Transverse colon (tissue), 4 donors: ENCODE measurements around the gene SCN8A. TPM values are rescaled to one million over a fixed set of nuclear protein-coding genes. Genes with fewer than 3 reads are reported as not detected.
"Not testable (repeated sequence)": the region's sequence is repeated elsewhere in the genome, so short reads cannot be mapped to it uniquely, and the experiment has no call there.

ENCODE experiments used
- DNase-seq: peaks from one replicate; pipeline ENCODE4 v3.0.0-alpha.2; 2019
- H3K27ac ChIP-seq, 4 donors: fragments of 200-600 bp; sonication (generic); 2 replicates each; pipeline ENCODE4 v1.5.1; 2016 to 2018; ENCODE audit warnings: inconsistent platforms in 4 of 4
- H3K27me3 ChIP-seq: fragments of 200-600 bp; sonication (generic); 2 replicates; pipeline ENCODE4 v1.5.1; 2017; ENCODE audit warnings: inconsistent platforms
- H3K36me3 ChIP-seq, 4 donors: fragments of 200-600 bp; sonication (generic); 2 replicates each; pipeline ENCODE4 v1.5.1; 2017 to 2019; ENCODE audit warnings: inconsistent platforms in 4 of 4
- H3K4me1 ChIP-seq, 4 donors: fragments of 200-600 bp; sonication (generic); 2 replicates each; pipeline ENCODE4 v1.5.1; 2017 to 2020; ENCODE audit warnings: inconsistent platforms in 4 of 4
- H3K4me3 ChIP-seq, 4 donors: fragments of 200-600 bp; sonication (generic); 1 replicate in 1 of 4; 2 replicates in 3 of 4; pipeline versions ENCODE4 v1.5.1 to v1.6.1; 2017 to 2019; ENCODE audit warnings: inconsistent platforms in 4 of 4
- H3K9me3 ChIP-seq, 2 donors: fragments of 200-600 bp; sonication (generic); 2 replicates each; pipeline ENCODE4 v1.5.1; 2017 to 2019; ENCODE audit warnings: inconsistent platforms in 2 of 2
- CTCF ChIP-seq, 5 experiments: fragments of 200-600 bp in 3 of 5; fragments of 450-650 bp in 2 of 5; sonication (generic) in 3 of 5; IDR thresholded peaks; 1 replicate in 2 of 5; 2 replicates in 3 of 5; pipeline ENCODE4 v1.5.1; 2016 to 2017; ENCODE audit warnings: antibody characterized with exemption in 5 of 5, inconsistent platforms in 3 of 5, mild to moderate bottlenecking in 2 of 5, moderate library complexity in 1 of 5
- EP300 ChIP-seq: sonication (generic); formaldehyde crosslinking; IDR thresholded peaks from one replicate; pipeline ENCODE4 v1.6.1; 2017; ENCODE audit warnings: antibody characterized with exemption, low read depth
- POLR2A ChIP-seq: fragments of 450-650 bp; IDR thresholded peaks from one replicate; pipeline ENCODE4 v1.6.1; 2016; ENCODE audit warnings: antibody characterized with exemption, mild to moderate bottlenecking, moderate library complexity
- POLR2AphosphoS5 ChIP-seq, 3 donors: sonication (generic); formaldehyde crosslinking; IDR thresholded peaks; one replicate each; pipeline ENCODE4 v1.6.1; 2016; ENCODE audit warnings: antibody characterized with exemption in 3 of 3
- WGBS, 2 donors: methylation state at CpG; one replicate each; pipeline ENCODE4 v1.1.5; 2018; ENCODE audit warnings: low coverage in 1 of 2; 5-methylcytosine and 5-hydroxymethylcytosine counted together
- in situ Hi-C, 4 donors: fragments of 200-750 bp; cut with MboI; loops; one replicate each; pipeline versions ENCODE4 v1.15.0 to v1.15.1; 2017; ENCODE audit warnings: low sequenced_read_pairs in 3 of 4, low pct_ligation_motif_present in 1 of 4, low pct_unique_long_range_greater_than_20kb in 1 of 4
- intact Hi-C: fragments of 100-400 bp; cut with DNase I; formaldehyde crosslinking; loops from one replicate; pipeline ENCODE4 v1.15.1; 2023; ENCODE audit warnings: low total_unique reads
- total RNA-seq, 4 donors: library from RNA; depleted of rRNA; stranded (reverse); fragments of >200 nt; gene quantifications; one replicate each; pipeline ENCODE4 v1.1.0, GENCODE V29; 2016

Gene SCN8A
- total RNA-seq, 4 donors from 2014 or later, result 0.37 to 6.8 (median 3.2) TPM

DNA sequence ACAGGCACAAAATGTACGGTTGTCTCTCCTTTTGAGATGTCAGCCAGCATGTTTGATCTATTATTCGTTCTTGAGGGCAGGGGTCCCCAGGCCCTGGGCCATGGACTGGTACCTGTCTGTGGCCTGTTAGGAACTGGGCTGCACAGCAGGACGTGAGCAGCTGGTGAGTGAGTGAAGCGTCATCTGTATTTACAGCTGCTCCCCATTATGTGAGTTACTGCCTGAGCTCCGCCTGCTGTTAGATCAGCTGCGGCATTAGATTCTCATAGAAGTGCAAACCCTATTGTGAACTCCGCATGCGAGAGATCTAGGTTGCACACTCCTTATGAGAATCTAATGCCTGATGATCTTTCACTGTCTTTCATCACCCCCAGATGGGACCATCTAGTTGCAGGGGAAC, 41.4 kb upstream of the SCN8A start:
- DNase-seq, result no peak
- Histone ChIP-seq H3K36me3 (no peaks in the 10 kb centered on the region), H3K4me1 (no peaks in the 10 kb centered on the region), H3K9me3 (no peaks in the 10 kb centered on the region), H3K4me3 (no peak overlapping the region), H3K27ac (no peak overlapping the region), H3K27me3 (peaks cover 4% of the 10 kb centered on the region)
- TF ChIP-seq EP300 (no peak), POLR2AphosphoS5 (IDR thresholded peaks at IDR 0.05) (no peak), CTCF (IDR thresholded peaks at IDR 0.05) (no peak), POLR2A (no peak)
- intact Hi-C loops, result no loop called here
- in situ Hi-C loops, result loop anchor here in 1 of 4 donors (25.0 kb wide), 1 partner anchor 263 kb away; a partner anchor contains a TSS
- WGBS, 2 donors, result 78 to 83% methylated on average over 7 to 8 of the region's 8 CpGs

DNA sequence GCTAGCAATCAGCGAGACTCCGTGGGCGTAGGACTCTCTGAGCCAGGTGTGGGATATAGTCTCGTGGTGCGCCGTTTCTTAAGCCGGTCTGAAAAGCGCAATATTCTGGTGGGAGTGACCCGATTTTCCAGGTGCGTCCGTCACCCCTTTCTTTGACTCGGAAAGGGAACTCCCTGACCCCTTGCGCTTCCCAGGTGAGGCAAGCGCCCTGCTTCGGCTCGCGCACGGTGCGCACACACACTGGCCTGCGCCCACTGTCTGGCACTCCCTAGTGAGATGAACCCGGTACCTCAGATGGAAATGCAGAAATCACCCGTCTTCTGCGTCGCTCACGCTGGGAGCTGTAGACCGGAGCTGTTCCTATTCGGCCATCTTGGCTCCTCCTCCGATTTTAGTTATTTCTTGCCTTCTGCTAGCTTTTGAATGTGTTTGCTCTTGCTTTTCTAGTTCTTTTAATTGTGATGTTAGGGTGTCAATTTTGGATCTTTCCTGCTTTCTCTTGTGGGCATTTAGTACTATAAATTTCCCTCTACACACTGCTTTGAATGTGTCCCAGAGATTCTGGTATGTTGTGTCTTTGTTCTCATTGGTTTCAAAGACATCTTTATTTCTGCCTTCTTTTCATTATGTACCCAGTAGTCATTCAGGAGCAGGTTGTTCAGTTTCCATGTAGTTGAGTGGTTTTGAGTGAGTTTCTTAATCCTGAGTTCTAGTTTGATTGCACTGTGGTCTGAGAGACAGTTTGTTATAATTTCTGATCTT, 22.6 kb upstream of the SCN8A start:
- in situ Hi-C loops, H3K27me3 ChIP-seq, intact Hi-C loops, DNase-seq, H3K4me3 ChIP-seq, H3K36me3 ChIP-seq, H3K9me3 ChIP-seq, H3K27ac ChIP-seq, H3K4me1 ChIP-seq: not testable (repeated sequence)
- 68% methylated on average over 13 of the region's 28 CpGs; no CpG with 5 or more reads in 1 of the 2 donors for WGBS, 2 donors
- peak; percentile 14 for TF ChIP-seq POLR2A

- in situ Hi-C loops (no loop called here), intact Hi-C loops (no loop called here)
- Histone ChIP-seq H3K27ac (no peak overlapping the region), H3K36me3 (no peaks in the 10 kb centered on the region), H3K9me3 (no peaks in the 10 kb centered on the region), H3K4me3 (no peak overlapping the region), H3K4me1 (no peaks in the 10 kb centered on the region), H3K27me3 (peaks cover 11% of the 10 kb centered on the region)
- 79 to 81% methylated on average over 4 to 6 of the region's 6 CpGs for WGBS, 2 donors
- TF ChIP-seq POLR2AphosphoS5 (IDR thresholded peaks at IDR 0.05) (no peak), EP300 (no peak), CTCF (IDR thresholded peaks at IDR 0.05) (no peak), POLR2A (no peak)
- DNase-seq, result no peak
Observed at GRCh38 chr12:51579321-51579850, 11.6 kb upstream of the SCN8A start.

- Histone ChIP-seq H3K9me3 (no peaks in the 10 kb centered on the region), H3K4me3 (no peak overlapping the region), H3K27me3 (peaks cover 74% of the 10 kb centered on the region), H3K4me1 (peaks cover 0 to 13% (median 9%) of the 10 kb centered on the region in 4 donors), H3K27ac (no peak overlapping the region), H3K36me3 (no peaks in the 10 kb centered on the region)
- intact Hi-C loops, result no loop called here
- TF ChIP-seq POLR2AphosphoS5 (IDR thresholded peaks at IDR 0.05) (no peak), POLR2A (no peak), CTCF (IDR thresholded peaks at IDR 0.05) (no peak), EP300 (no peak)
- WGBS, 2 donors, result 49 to 68% methylated on average over 4 to 5 of the region's 5 CpGs
- in situ Hi-C loops, result no loop called here
- DNase-seq, result no peak
Observed at GRCh38 chr12:51589060-51589459, 2.0 kb upstream of the SCN8A start.
